Measurements from ENCODE around the gene PLEKHA4.

The PLEKHA4 gene

GRCh38 chr19:48806818-48807589, 61.4 kb downstream of the PLEKHA4 start:
- H3K4me3 ChIP-seq (ENCODE audit: low read depth, low read length), result no peak overlapping the region
- no peak for TF ChIP-seq CTCF (IDR thresholded peaks at IDR 0.05; ENCODE audit: low read depth, low read length)

- H3K4me3 ChIP-seq (ENCODE audit: low read depth, low read length), result no peak overlapping the region
- TF ChIP-seq CTCF (IDR thresholded peaks at IDR 0.05; ENCODE audit: low read depth, low read length), result no peak
Observed at GRCh38 chr19:48806518-48806817, 61.9 kb downstream of the PLEKHA4 start.

- no peak for TF ChIP-seq CTCF (IDR thresholded peaks at IDR 0.05; ENCODE audit: low read depth, low read length)
- H3K4me3 ChIP-seq (ENCODE audit: low read depth, low read length), result no peak overlapping the region
Observed at GRCh38 chr19:48805452-48805851, 63.0 kb downstream of the PLEKHA4 start.

GRCh38 chr19:48804496-48804895, 63.9 kb downstream of the PLEKHA4 start:
- no peak overlapping the region for H3K4me3 ChIP-seq (ENCODE audit: low read depth, low read length)
- TF ChIP-seq CTCF (IDR thresholded peaks at IDR 0.05; ENCODE audit: low read depth, low read length), result no peak

GRCh38 chr19:48802623-48803022, 65.8 kb downstream of the PLEKHA4 start:
- no peak overlapping the region for H3K4me3 ChIP-seq (ENCODE audit: low read depth, low read length)
- no peak for TF ChIP-seq CTCF (IDR thresholded peaks at IDR 0.05; ENCODE audit: low read depth, low read length)

GRCh38 chr19:48799358-48800300, 68.8 kb downstream of the PLEKHA4 start:
- TF ChIP-seq CTCF (IDR thresholded peaks at IDR 0.05; ENCODE audit: low read depth, low read length), result no peak
- no peak overlapping the region for H3K4me3 ChIP-seq (ENCODE audit: low read depth, low read length)

- no peak overlapping the region for H3K4me3 ChIP-seq (ENCODE audit: low read depth, low read length)
Observed at GRCh38 chr19:48798937-48799336, 69.5 kb downstream of the PLEKHA4 start.

More at GRCh38 chr19:48798937-48799336, 69.5 kb downstream of the PLEKHA4 start:
- no peak for TF ChIP-seq CTCF (IDR thresholded peaks at IDR 0.05; ENCODE audit: low read depth, low read length)
